Measurements from ENCODE around the gene NFATC3. TPM values are rescaled to one million over a fixed set of nuclear protein-coding genes. Genes with fewer than 3 reads are reported as not detected.

Gene NFATC3
- total RNA-seq, 4 donors from 2014 or later, result 27.5 to 107 (median 41.6) TPM

GRCh38 chr16:68227183-68227793 lies 142.1 kb downstream of the NFATC3 start:
- no peak for TF ChIP-seq POLR2A (IDR thresholded peaks at IDR 0.05)
- TF ChIP-seq POLR2AphosphoS5 (IDR thresholded peaks at IDR 0.05), result peak in 1 of 3 donors; percentile 16
- intact Hi-C loops (cut with DNase I; ENCODE audit: low total_unique reads), result loop anchor here (5.0 kb wide), 2 partner anchors 240 to 1285 kb away; no protein-coding TSS in a partner anchor
- H3K27me3 ChIP-seq, result no peaks in the 10 kb centered on the region
- no peaks in the 10 kb centered on the region for H3K9me3 ChIP-seq
- peaks cover 10 to 31% (median 25%) of the 10 kb centered on the region in 4 donors for H3K4me1 ChIP-seq
- no peak for DNase-seq
- no peaks in the 10 kb centered on the region for H3K36me3 ChIP-seq
- peak overlapping the region; percentile 55 to 62 (median 59) for H3K27ac ChIP-seq
- in situ Hi-C loops (cut with MboI; ENCODE audit: low pct_ligation_motif_present in 1 of 4, low pct_unique_long_range_greater_than_20kb in 1 of 4, low sequenced_read_pairs in 3 of 4), result loop anchor here in 2 of 4 donors (10.0 to 25.0 kb wide), 2 partner anchors 140 to 152 kb away; partner anchors contain the start of gene NFATC3 (in 1 of the 2)
- 25 to 26% methylated on average over 1 to 3 of the region's 3 CpGs for WGBS, 2 donors (ENCODE audit: low coverage in 1 of 2)
- H3K4me3 ChIP-seq, result no peak overlapping the region

GRCh38 chr16:68227850-68228553 lies 142.8 kb downstream of the NFATC3 start:
- H3K4me3 ChIP-seq, result no peak overlapping the region
- H3K4me1 ChIP-seq, result peaks cover 10 to 37% (median 25%) of the 10 kb centered on the region in 4 donors
- H3K9me3 ChIP-seq, result no peaks in the 10 kb centered on the region
- no peaks in the 10 kb centered on the region for H3K27me3 ChIP-seq
- H3K27ac ChIP-seq, result peak overlapping the region; percentile 55 to 62 (median 59)
- intact Hi-C loops (cut with DNase I; ENCODE audit: low total_unique reads), result loop anchor here (5.0 kb wide), 2 partner anchors 241 to 1286 kb away; no protein-coding TSS in a partner anchor
- no peaks in the 10 kb centered on the region for H3K36me3 ChIP-seq
- DNase-seq, result no peak
- TF ChIP-seq POLR2A (IDR thresholded peaks at IDR 0.05) (no peak), POLR2AphosphoS5 (IDR thresholded peaks at IDR 0.05) (no peak), CTCF (IDR thresholded peaks at IDR 0.05) (peak in 1 of 5 experiments; percentile 2)
- in situ Hi-C loops (cut with MboI; ENCODE audit: low pct_ligation_motif_present in 1 of 4, low pct_unique_long_range_greater_than_20kb in 1 of 4, low sequenced_read_pairs in 3 of 4), result loop anchor here in 2 of 4 donors (10.0 to 25.0 kb wide), 2 partner anchors 141 to 153 kb away; partner anchors contain the start of gene NFATC3 (in 1 of the 2)
- 14 to 57% methylated on average over 1 to 2 of the region's 2 CpGs for WGBS, 2 donors (ENCODE audit: low coverage in 1 of 2)

- H3K27ac ChIP-seq, result peak overlapping the region; percentile 16 to 62 (median 48)
- H3K4me1 ChIP-seq, result peaks cover 10 to 44% (median 31%) of the 10 kb centered on the region in 4 donors
- no peaks in the 10 kb centered on the region for H3K9me3 ChIP-seq
- intact Hi-C loops (cut with DNase I; ENCODE audit: low total_unique reads) (loop anchor here (5.0 kb wide), 2 partner anchors 241 to 1286 kb away; no protein-coding TSS in a partner anchor), in situ Hi-C loops (cut with MboI; ENCODE audit: low pct_ligation_motif_present in 1 of 4, low pct_unique_long_range_greater_than_20kb in 1 of 4, low sequenced_read_pairs in 3 of 4) (loop anchor here in 2 of 4 donors (10.0 to 25.0 kb wide), 2 partner anchors 141 to 154 kb away; partner anchors contain the start of gene NFATC3 (in 1 of the 2))
- TF ChIP-seq EP300 (IDR thresholded peaks at IDR 0.05; ENCODE audit: low read depth) (no peak), CTCF (IDR thresholded peaks at IDR 0.05) (no peak), POLR2A (IDR thresholded peaks at IDR 0.05) (no peak), POLR2AphosphoS5 (IDR thresholded peaks at IDR 0.05) (no peak)
- DNase-seq, result no peak
- H3K36me3 ChIP-seq, result no peaks in the 10 kb centered on the region
- no peaks in the 10 kb centered on the region for H3K27me3 ChIP-seq
- 74 to 77% methylated on average over 2 to 3 of the region's 3 CpGs for WGBS, 2 donors (ENCODE audit: low coverage in 1 of 2)
- H3K4me3 ChIP-seq, result no peak overlapping the region
Observed at GRCh38 chr16:68228652-68229051, 143.5 kb downstream of the NFATC3 start.

- intact Hi-C loops (cut with DNase I; ENCODE audit: low total_unique reads), result loop anchor here (5.0 to 10.0 kb wide), 3 partner anchors 145 to 1287 kb away; partner anchors contain the start of gene NFATC3
Observed at GRCh38 chr16:68229431-68230175, 144.4 kb downstream of the NFATC3 start.

More at GRCh38 chr16:68229431-68230175, 144.4 kb downstream of the NFATC3 start:
- 70% methylated on average over 4 of the region's 4 CpGs; no CpG with 5 or more reads in 1 of the 2 donors for WGBS, 2 donors (ENCODE audit: low coverage in 1 of 2)
- Histone ChIP-seq H3K36me3 (no peaks in the 10 kb centered on the region), H3K4me3 (no peak overlapping the region), H3K27ac (peak overlapping the region; percentile 16 to 62 (median 48)), H3K27me3 (no peaks in the 10 kb centered on the region), H3K4me1 (peaks cover 10 to 52% (median 35%) of the 10 kb centered on the region in 4 donors), H3K9me3 (no peaks in the 10 kb centered on the region)
- in situ Hi-C loops (cut with MboI; ENCODE audit: low pct_ligation_motif_present in 1 of 4, low pct_unique_long_range_greater_than_20kb in 1 of 4, low sequenced_read_pairs in 3 of 4), result loop anchor here in 2 of 4 donors (10.0 to 25.0 kb wide), 2 partner anchors 142 to 155 kb away; partner anchors contain the start of gene NFATC3 (in 1 of the 2)
- DNase-seq, result no peak
- TF ChIP-seq CTCF (IDR thresholded peaks at IDR 0.05) (peak; percentile 85 to 89 (median 87)), POLR2A (IDR thresholded peaks at IDR 0.05) (no peak), POLR2AphosphoS5 (IDR thresholded peaks at IDR 0.05) (peak in 1 of 3 donors; percentile 19)
